K562 (cell line): ENCODE data around the gene TMEM222. TPM values are rescaled to one million over a fixed set of nuclear protein-coding genes. Genes with fewer than 3 reads are reported as not detected.

ENCODE experiments used
- ATF1 ChIP-seq, 2 experiments: fragments of 450-650 bp in 1 of 2; IDR thresholded peaks; 2 replicates each; pipeline ENCODE4 v1.6.1; 2016; ENCODE audit warnings: missing compliant biosample characterization in 1 of 2, missing genetic modification characterization in 1 of 2
- BCL6 ChIP-seq: fragments of 250-450 bp; sonication (Bioruptor Pico); IDR thresholded peaks from 2 replicates; pipeline ENCODE4 v1.4.0; 2020
- BMI1 ChIP-seq: fragments of 150-350 bp; IDR thresholded peaks from 2 replicates; pipeline ENCODE4 v1.6.1; 2014; ENCODE audit warnings: low read length
- BRD4 ChIP-seq: fragments of 200-600 bp; sonication (generic); IDR thresholded peaks from 2 replicates; pipeline ENCODE4 v1.6.1; 2017; ENCODE audit warnings: inconsistent platforms
- DACH1 ChIP-seq: fragments of 450-650 bp; IDR thresholded peaks from 2 replicates; pipeline ENCODE4 v1.6.1; 2018; ENCODE audit not compliant: partially characterized antibody
- DMBX1 ChIP-seq: fragments of 250-450 bp; sonication (Bioruptor Pico); IDR thresholded peaks from 2 replicates; pipeline ENCODE4 v1.8.0; 2022; ENCODE audit warnings: inconsistent platforms, mild to moderate bottlenecking, moderate library complexity, borderline replicate concordance
- EP400 ChIP-seq: fragments of 450-650 bp; IDR thresholded peaks from 2 replicates; pipeline ENCODE4 v1.6.1; 2017; ENCODE audit warnings: antibody characterized with exemption, mild to moderate bottlenecking, moderate library complexity
- GTF2A2 ChIP-seq: IDR thresholded peaks from 2 replicates; pipeline ENCODE4 v1.6.1; 2016; ENCODE audit warnings: mild to moderate bottlenecking, missing genetic modification characterization, missing compliant biosample characterization
- HDGF ChIP-seq: fragments of 450-650 bp; IDR thresholded peaks from 2 replicates; pipeline ENCODE4 v1.6.1; 2016
- HMGN3 ChIP-seq: IDR thresholded peaks from 2 replicates; pipeline ENCODE4 v1.6.1; 2011; ENCODE audit warnings: borderline replicate concordance, low read depth, mild to moderate bottlenecking, mixed read lengths, low read length; ENCODE audit not compliant: insufficient read length; ENCODE audit errors: extremely low read depth
- MTA3 ChIP-seq: fragments of 450-650 bp; formaldehyde crosslinking; IDR thresholded peaks from 2 replicates; pipeline ENCODE4 v1.6.1; 2017; ENCODE audit warnings: mild to moderate bottlenecking, borderline replicate concordance
- NRF1 ChIP-seq, 2 experiments: fragments of 450-650 bp; IDR thresholded peaks in 1 of 2; conservative IDR thresholded peaks in 1 of 2; 2 replicates each; pipeline ENCODE4 v1.6.1; 2014; ENCODE audit warnings: mild to moderate bottlenecking in 2 of 2
- PHF8 ChIP-seq: fragments of 200-600 bp; sonication (generic); IDR thresholded peaks from 2 replicates; pipeline ENCODE4 v1.6.1; 2012; ENCODE audit warnings: mixed run types, mild to moderate bottlenecking, inconsistent platforms, low read length, moderate library complexity, borderline replicate concordance
- RFX7 ChIP-seq: fragments of 250-450 bp; sonication (Bioruptor Pico); IDR thresholded peaks from 2 replicates; pipeline ENCODE4 v1.5.1; 2021; ENCODE audit warnings: mild to moderate bottlenecking
- YY1 ChIP-seq, 3 experiments: IDR thresholded peaks; 2 replicates each; pipeline ENCODE4 v1.6.1; 2011; ENCODE audit warnings: low read length in 2 of 3, mild to moderate bottlenecking in 2 of 3, moderate library complexity in 2 of 3, borderline replicate concordance in 1 of 3, control low read depth in 1 of 3, low read depth in 1 of 3; ENCODE audit not compliant: insufficient read depth in 3 of 3, insufficient replicate concordance in 2 of 3, control insufficient read depth in 1 of 3, insufficient read length in 1 of 3; ENCODE audit errors: extremely low read depth in 1 of 3
- ZKSCAN8 ChIP-seq: fragments of 200-800 bp; sonication (Bioruptor generic); IDR thresholded peaks from 2 replicates; pipeline ENCODE4 v1.6.1; 2016; ENCODE audit warnings: missing genetic modification characterization, missing compliant biosample characterization
- ZNF121 ChIP-seq: sonication (generic); formaldehyde crosslinking; conservative IDR thresholded peaks from 2 replicates; pipeline ENCODE4 v1.8.0; 2022; ENCODE audit warnings: missing genetic modification reagents
- ZNF212 ChIP-seq: fragments of 450-650 bp; formaldehyde crosslinking; IDR thresholded peaks from 2 replicates; pipeline ENCODE4 v1.4.0; 2020; ENCODE audit warnings: mild to moderate bottlenecking
- ZNF3 ChIP-seq: fragments of 250-450 bp; sonication (Bioruptor Pico); IDR thresholded peaks from 2 replicates; pipeline ENCODE4 v1.5.0; 2021; ENCODE audit warnings: mild to moderate bottlenecking, moderate library complexity
- ZNF316 ChIP-seq: fragments of 450-650 bp; IDR thresholded peaks from 2 replicates; pipeline ENCODE4 v1.6.1; 2016
- ZNF699 ChIP-seq: fragments of 250-450 bp; sonication (Bioruptor Pico); IDR thresholded peaks from 2 replicates; pipeline ENCODE4 v1.8.0; 2021; ENCODE audit warnings: mild to moderate bottlenecking, moderate library complexity; ENCODE audit not compliant: insufficient replicate concordance
- ZNF785 ChIP-seq: fragments of 250-450 bp; sonication (Bioruptor Pico); IDR thresholded peaks from 2 replicates; pipeline ENCODE4 v1.4.0; 2020; ENCODE audit warnings: mild to moderate bottlenecking
- polyA plus RNA-seq, 8 experiments: library from polyadenylated mRNA; depleted of rRNA in 4 of 8; stranded (reverse) in 5 of 8; unstranded in 3 of 8; fragments of >200 nt; fragmentation: Nextera tagmentation in 2 of 8; fragmentation: Illumina TruSeq in 1 of 8; extraction: Ambion mirVana in 2 of 8; extraction: Trizol in 1 of 8; gene quantifications; 2 replicates each; pipeline versions ENCODE4 v1.2.1 to v1.2.3, GENCODE V29; 2011 to 2014; ENCODE audit warnings: inconsistent platforms in 1 of 8, missing spikeins in 1 of 8
- total RNA-seq, 7 experiments: library from RNA; depleted of rRNA in 6 of 7; stranded (reverse); fragments of >200 nt in 6 of 7; fragmentation: Illumina TruSeq in 2 of 7; extraction: Trizol in 2 of 7; gene quantifications; 2 replicates each; pipeline versions ENCODE4 v1.2.1 to v1.2.3, GENCODE V29; 2011 to 2021; ENCODE audit warnings: low replicate concordance in 1 of 7
- TF ChIP-seq, protein P1 (sequence below), 2 experiments: IDR thresholded peaks; 2 replicates each; pipeline ENCODE4 v1.6.1; 2011; ENCODE audit warnings: borderline replicate concordance in 1 of 2, control low read depth in 1 of 2, low read depth in 1 of 2, low read length in 1 of 2, mild to moderate bottlenecking in 1 of 2, mixed read lengths in 1 of 2, moderate library complexity in 1 of 2; ENCODE audit not compliant: insufficient read depth in 1 of 2, insufficient read length in 1 of 2, poor library complexity in 1 of 2, severe bottlenecking in 1 of 2; ENCODE audit errors: extremely low read depth in 1 of 2
- TF ChIP-seq, protein P2 (sequence below): fragments of 250-450 bp; sonication (Bioruptor Pico); IDR thresholded peaks from 2 replicates; pipeline ENCODE4 v1.5.0; 2021
- TF ChIP-seq, protein P3 (sequence below): fragments of 450-650 bp; formaldehyde crosslinking; IDR thresholded peaks from 2 replicates; pipeline ENCODE4 v1.4.0; 2022; ENCODE audit warnings: missing genetic modification characterization

Gene TMEM222
- total and polyA plus RNA-seq, 9 of the 15 experiments (the other 6 are each of a cell fraction or from before 2014, with no cell fraction given) = 6.9 to 48.0 (median 32.8) TPM

DNA sequence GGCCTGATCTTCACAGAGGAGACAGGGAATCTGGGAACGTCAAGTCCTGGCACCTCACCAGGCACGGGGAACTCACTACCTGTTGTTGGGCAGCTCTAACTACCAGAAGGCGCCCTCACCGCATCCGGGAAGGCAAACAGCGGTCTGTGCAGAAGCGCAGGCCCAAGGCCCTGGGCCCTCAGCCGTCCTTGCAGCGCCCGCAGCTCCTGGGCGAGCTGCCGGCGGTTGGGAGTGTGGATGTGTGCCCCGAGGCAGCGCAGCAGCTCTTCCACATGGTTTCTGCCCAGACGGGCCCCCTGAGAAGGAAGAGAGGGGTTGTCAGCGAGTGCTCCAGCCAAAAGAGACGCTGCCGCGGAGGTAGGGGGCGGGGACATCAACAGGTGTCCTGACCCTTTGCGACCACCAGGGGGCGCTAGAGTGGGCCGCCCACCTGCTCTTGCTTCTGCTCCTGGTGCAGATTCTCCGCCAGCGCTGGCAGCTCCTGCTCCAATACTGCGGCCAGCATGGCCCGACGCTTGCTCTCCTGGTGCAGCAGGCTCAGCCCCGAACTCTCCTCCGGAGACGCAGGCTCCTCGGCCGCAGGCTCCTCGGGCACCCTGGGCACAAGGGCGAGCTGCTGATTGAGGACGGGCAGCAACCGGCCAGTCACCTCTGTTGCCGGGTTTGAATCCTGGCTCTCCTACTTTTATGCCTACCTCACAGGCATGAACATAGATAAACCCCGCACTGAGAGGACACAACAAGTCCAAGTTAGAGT is 35.5 kb downstream of the TMEM222 start (continued):
- TF ChIP-seq YY1 (IDR thresholded peaks at IDR 0.05; ENCODE audit: borderline replicate concordance in 1 of 3, control insufficient read depth in 1 of 3, extremely low read depth in 1 of 3, insufficient read depth in 3 of 3, insufficient read length in 1 of 3, insufficient replicate concordance in 2 of 3, low read depth in 1 of 3, low read length in 2 of 3) (peak in 1 of 3 experiments; percentile 52), ZNF212 (no peak), NRF1 (conservative IDR thresholded peaks at IDR 0.05 in 1 of 2, IDR thresholded peaks at IDR 0.05 in 1 of 2) (peak; percentile 37 to 46), ZNF316 (no peak), BCL6 (CRISPR knock-in tag) (no peak), HDGF (no peak), GTF2A2 (tag) (no peak), ZNF699 (CRISPR knock-in tag) (no peak), ZKSCAN8 (no peak), BMI1 (no peak), EP400 (no peak), RFX7 (CRISPR knock-in tag) (no peak), BRD4 (no peak), PHF8 (no peak), ZNF785 (CRISPR knock-in tag) (no peak), DMBX1 (CRISPR knock-in tag) (no peak), ZNF3 (CRISPR knock-in tag) (no peak), ZNF121 (CRISPR knock-in tag) (no peak), DACH1 (no peak), ATF1 (CRISPR knock-in tag; IDR thresholded peaks at IDR 0.05) (no peak), ATF1 (tag; IDR thresholded peaks at IDR 0.05) (no peak), MTA3 (no peak; the same call in 1 of the 2 replicates), HMGN3 (peak; percentile 33)
- TF ChIP-seq, protein P1, sequence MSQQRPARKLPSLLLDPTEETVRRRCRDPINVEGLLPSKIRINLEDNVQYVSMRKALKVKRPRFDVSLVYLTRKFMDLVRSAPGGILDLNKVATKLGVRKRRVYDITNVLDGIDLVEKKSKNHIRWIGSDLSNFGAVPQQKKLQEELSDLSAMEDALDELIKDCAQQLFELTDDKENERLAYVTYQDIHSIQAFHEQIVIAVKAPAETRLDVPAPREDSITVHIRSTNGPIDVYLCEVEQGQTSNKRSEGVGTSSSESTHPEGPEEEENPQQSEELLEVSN (IDR thresholded peaks at IDR 0.05; ENCODE audit: borderline replicate concordance in 1 of 2, extremely low read depth in 1 of 2, insufficient read depth in 1 of 2, insufficient read length in 1 of 2, low read depth in 1 of 2, low read length in 1 of 2, poor library complexity in 1 of 2, severe bottlenecking in 1 of 2) = peak in 1 of 2 experiments; percentile 33
- TF ChIP-seq, protein P2, sequence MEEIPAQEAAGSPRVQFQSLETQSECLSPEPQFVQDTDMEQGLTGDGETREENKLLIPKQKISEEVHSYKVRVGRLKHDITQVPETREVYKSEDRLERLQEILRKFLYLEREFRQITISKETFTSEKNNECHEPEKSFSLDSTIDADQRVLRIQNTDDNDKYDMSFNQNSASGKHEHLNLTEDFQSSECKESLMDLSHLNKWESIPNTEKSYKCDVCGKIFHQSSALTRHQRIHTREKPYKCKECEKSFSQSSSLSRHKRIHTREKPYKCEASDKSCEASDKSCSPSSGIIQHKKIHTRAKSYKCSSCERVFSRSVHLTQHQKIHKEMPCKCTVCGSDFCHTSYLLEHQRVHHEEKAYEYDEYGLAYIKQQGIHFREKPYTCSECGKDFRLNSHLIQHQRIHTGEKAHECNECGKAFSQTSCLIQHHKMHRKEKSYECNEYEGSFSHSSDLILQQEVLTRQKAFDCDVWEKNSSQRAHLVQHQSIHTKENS (CRISPR knock-in tag) = no peak
- TF ChIP-seq, protein P3, sequence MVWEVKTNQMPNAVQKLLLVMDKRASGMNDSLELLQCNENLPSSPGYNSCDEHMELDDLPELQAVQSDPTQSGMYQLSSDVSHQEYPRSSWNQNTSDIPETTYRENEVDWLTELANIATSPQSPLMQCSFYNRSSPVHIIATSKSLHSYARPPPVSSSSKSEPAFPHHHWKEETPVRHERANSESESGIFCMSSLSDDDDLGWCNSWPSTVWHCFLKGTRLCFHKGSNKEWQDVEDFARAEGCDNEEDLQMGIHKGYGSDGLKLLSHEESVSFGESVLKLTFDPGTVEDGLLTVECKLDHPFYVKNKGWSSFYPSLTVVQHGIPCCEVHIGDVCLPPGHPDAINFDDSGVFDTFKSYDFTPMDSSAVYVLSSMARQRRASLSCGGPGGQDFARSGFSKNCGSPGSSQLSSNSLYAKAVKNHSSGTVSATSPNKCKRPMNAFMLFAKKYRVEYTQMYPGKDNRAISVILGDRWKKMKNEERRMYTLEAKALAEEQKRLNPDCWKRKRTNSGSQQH (CRISPR knock-in tag) = no peak
